CD4-positive, alpha-beta T cell treated with Interleukin-6 at 100 ng/mL for 8 hours (primary cell): ENCODE measurements around the gene AHNAK2.
"Not testable (repeated sequence)": the region's sequence is repeated elsewhere in the genome, so short reads cannot be mapped to it uniquely, and the experiment has no call there.

ENCODE experiments used
- DNase-seq: peaks from one replicate; pipeline ENCODE4 v3.0.0-alpha.2; 2020; ENCODE audit warnings: mixed read lengths, low spot score

AHNAK2 gene

DNA sequence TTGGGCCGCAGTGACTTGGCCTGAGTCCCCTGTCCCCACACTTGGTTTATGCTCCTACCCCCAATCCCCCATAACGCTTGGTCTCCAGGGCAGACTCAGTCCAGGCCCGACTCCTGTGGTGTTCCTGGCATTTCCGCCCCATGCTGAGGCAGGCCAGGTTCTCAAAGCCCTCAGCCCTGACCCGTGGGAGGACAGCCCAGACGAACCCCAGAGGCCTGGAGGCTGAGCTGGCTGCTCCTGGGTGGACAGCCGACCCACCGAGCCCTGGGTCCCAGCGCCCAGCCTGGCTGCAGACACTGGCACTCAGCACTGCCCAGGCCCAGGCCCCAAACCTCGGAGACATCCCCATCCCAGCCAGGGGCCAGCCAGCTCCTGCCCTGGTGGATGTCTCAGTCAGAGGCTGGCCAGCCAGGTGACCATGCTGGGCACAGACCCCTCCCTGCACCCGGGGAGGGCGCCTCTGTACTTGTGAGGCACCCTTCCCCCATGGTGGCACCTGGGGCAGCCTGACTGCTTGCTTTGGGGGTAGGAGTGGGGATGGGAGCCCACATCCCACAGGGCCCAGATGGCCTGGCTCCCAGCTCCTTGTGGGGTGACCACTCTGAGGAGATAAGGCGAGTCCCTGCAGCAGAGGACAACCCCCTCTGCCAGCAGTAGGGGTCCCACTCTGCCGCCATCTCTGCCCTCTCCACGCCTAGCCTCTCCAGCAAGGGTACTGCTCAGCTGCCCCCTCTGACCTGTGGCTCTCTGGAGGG, 52.1 kb downstream of the AHNAK2 start:
- DNase-seq, result no peak

GRCh38 chr14:104925214-104925854, 52.8 kb downstream of the AHNAK2 start:
- DNase-seq, result no peak

GRCh38 chr14:104924421-104925213, 53.6 kb downstream of the AHNAK2 start, which contains the start of gene PLD4:
TSS of gene PLD4 (plus strand) at chr14:104924879. CDS start at chr14:104927141, 2,262 bp downstream.
- no peak for DNase-seq

GRCh38 chr14:104923640-104924420, 54.3 kb downstream of the AHNAK2 start:
- DNase-seq, result no peak

- DNase-seq, result no peak
Measured at GRCh38 chr14:104919993-104920315, 58.2 kb downstream of the AHNAK2 start.

DNA sequence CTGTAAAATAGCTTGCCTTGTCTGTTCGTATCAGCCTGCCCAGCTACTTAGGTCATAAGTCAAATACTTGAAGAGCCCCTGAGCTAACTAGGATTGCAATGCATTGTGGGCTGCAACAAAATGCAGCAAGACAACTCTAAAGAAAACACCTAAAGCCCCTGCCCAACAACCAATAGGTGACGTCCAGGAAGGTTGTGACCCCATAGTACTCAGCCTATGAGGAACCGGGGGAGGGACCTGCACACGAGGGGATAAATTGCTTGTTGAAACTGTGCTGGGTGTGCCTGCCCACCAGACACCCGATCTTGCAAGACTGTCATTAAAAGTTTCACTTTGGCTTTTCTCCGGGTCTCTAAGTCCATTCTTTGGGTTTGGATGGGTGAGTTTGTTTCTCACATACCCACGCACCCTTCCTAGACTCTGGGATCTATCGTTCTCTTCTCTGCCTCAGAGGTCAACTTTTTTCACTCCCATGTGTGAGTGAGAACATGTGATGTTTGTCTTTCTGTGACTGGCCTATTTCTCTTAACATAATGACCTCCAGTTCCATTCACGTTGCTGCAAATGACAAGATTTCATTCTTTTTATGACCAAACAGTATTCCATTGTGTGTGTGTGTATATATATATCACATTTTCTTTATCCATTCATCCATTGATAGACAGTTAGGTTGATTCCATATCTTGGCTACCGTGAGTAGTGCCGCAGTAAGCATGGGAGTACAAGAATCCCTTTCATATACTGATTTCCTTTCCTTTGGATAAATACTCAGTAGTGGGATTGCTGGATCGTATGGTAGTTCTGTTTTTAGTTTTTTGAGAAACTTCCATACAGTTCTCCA, 58.8 kb downstream of the AHNAK2 start:
- not testable (repeated sequence) for DNase-seq

DNA sequence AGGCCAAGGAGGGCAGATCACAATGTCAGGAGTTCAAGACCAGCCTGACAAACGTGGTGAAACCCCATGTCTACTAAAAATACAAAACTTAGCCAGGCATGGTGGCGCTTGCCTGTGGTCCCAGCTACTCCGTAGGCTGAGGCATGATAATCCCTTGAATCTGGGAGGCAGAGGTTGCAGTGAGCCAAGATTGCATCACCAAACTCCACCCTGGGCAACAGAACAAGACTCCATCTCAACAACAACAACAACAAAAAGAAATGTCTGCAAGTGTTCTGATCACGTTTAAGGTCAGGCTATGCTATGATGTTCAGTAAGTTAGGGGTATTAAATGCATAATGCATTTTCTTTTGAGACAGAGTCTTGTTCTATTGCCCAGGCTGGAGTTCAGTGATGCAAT, 60.2 kb downstream of the AHNAK2 start:
- DNase-seq, result no peak

GRCh38 chr14:104917116-104917515, 61.1 kb downstream of the AHNAK2 start:
- no peak for DNase-seq

DNA sequence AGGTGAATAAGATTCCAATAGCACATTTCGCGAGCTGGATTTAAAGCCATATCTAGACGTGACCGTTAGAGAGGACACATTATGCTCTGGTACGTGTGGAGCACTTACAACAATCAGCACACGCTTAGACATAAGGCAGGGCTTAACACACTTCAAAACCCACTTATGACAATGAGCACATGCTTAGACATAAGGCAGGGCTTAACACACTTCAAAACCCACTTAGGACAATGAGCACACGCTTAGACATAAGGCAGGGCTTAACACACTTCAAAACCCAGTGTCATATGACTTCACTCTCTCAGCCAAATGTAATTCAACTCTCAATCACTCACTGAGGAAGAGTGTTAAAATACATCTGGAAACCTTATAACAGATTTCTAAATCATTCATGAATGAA, 64.7 kb downstream of the AHNAK2 start:
- DNase-seq, result no peak

- no peak for DNase-seq
Measured at GRCh38 chr14:104912053-104912452, 66.1 kb downstream of the AHNAK2 start.

GRCh38 chr14:104908303-104908702, 69.9 kb downstream of the AHNAK2 start:
- no peak for DNase-seq

DNA sequence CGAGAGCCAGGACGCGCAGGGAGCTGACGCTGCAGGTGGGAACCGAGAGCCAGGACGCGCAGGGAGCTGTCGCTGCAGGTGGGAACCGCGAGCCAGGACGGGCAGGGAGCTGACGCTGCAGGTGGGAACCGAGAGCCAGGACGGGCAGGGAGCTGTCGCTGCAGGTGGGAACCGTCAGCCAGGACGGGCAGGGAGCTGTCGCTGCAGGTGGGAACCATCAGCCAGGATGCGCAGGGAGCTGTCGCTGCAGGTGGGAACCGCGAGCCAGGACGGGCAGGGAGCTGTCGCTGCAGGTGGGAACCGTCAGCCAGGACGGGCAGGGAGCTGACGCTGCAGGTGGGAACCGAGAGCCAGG, 72.6 kb downstream of the AHNAK2 start:
- DNase-seq, result not testable (repeated sequence)

GRCh38 chr14:104904650-104905578, 73.3 kb downstream of the AHNAK2 start:
- not testable (repeated sequence) for DNase-seq

GRCh38 chr14:104903990-104904389, 74.2 kb downstream of the AHNAK2 start:
- DNase-seq, result no peak

DNA sequence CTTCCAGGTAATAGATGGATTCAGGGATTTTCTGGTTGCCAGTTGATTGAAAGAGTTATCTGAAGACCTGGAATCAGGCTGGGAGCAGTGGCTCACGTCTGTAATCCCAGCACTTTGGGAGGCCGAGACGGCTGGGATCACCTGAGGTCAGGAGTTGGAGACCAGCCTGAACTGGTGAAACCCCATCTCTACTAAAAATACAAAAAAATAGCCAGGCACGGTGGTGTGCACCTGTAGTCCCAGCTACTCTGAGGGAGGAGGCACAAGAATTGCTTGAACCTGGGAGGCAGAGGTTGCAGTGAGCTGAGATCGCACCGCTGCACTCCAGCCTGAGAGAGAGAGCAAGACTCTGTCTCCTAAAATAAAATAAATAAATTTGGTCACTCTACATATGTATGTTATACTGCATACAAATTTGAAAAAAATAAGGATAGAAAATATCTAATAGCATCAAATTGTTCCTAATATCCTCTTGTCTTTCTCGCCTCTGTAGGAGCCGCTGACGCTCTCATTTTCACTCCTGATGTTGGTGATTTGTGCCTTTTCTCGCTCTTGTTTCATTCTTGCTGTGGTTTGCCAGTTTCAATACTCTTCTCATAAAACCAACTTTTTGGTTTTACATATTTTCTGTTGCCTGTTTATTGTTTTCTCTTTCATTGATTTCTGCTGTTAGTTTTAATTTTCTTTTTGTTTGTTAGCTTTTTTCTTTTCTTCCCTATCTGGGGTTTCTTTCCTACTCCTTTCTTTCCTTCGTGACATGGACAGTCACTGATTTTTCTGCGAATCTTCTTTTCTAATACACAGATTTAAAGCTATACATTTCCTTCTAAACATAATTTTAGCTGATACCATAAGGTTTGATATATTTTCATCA, 77.3 kb downstream of the AHNAK2 start:
- no peak for DNase-seq

- no peak for DNase-seq
Measured at GRCh38 chr14:104899781-104900180, 78.4 kb downstream of the AHNAK2 start.

DNA sequence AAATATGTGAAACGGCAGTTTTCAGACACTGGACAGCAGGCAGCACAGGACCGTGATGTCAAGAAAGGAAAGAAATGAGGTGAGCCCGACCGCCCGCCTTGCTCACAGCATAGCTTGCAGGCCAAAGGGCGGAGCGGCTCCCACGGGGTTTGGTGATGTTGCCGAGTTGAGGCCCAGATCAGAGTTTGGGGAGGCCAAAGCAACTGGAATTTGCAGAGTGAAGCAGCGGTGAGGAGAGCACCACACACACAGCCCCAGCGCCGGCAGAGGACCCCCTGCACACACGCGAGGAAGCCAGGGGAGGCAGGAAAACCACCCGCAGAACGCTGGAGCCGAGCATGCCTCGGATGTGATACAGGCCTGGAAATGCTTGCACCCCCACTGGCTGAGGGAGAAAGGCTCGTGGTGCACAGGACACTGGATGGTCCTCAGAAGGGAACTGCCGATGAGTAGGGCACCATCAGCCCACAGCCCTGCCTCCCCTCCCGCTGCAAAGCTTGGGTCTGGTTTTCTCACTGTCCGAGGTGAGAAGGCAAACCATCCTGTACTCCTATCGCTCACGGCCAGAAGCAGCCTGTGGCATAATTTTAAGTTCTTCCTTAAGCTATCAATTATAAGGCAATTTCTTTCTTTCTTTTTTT, 79.2 kb downstream of the AHNAK2 start:
- no peak for DNase-seq

DNA sequence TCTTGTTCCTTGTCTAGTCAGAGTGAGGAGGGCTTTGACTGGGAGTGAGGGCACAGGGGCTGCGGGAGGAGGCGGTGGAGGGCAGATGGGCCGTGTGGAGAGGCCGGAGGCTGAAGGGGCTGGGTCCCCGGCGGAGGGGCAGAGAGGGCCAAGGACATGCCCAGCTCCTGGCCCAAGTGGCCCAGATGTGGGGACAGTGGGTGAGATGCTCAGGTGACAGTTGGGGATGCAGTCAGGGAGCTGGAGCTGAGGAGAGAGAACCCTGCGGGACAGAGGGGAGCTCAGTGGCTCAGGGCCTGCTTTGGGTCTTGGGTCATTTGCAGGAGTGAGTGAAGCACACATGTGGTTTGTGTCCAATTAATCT, 80.0 kb downstream of the AHNAK2 start:
- no peak for DNase-seq
